Fibroblast of peridontal ligament (primary cell): Measurements from ENCODE around the gene TRAF3IP1.
A peak's percentile ranks its signal among the peaks of the same experiment; 100 is the strongest.

Experiments used
- DNase-seq: peaks from one replicate; pipeline ENCODE4 v3.0.0-alpha.2; 2010; ENCODE audit errors: extremely low read depth

The TRAF3IP1 gene

GRCh38 chr2:238408615-238409340 is 88.5 kb downstream of the TRAF3IP1 start:
- no peak for DNase-seq

- no peak for DNase-seq
These were observed 89.3 kb downstream of the TRAF3IP1 start for GRCh38 chr2:238409341-238410199.

DNA sequence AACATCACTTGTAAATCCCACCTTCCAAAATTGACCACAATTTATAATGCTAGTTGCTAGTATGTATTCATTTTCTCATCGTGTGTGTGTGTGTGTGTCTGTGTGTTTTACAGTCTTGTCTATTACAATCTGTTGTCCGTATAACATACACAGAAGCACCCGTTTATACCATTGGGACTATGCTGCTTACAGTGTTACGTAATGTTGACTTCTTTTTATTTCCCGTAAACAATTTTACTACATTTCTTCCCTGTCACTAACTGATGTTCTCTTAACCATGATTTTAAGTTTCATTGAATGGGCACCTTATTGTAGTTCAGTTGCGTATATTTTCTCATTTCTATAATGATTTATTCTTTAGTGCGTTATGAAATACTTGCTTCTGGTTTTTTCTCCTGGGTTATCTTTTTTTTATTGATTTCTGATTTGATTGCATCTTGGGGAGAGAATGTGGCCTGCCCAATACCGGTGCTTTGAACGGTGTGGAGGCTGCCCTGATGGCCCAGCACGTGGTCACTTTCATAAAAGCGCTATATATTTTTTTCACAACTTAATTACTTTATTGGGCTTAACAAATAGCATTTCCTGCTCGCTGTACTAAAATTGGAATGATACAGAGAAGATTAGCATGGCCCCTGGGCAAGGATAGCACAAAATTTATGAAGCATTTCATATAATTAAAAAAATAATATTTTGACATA is 91.9 kb downstream of the TRAF3IP1 start:
- no peak for DNase-seq

GRCh38 chr2:238413368-238413767 is 93.0 kb downstream of the TRAF3IP1 start:
- no peak for DNase-seq

DNA sequence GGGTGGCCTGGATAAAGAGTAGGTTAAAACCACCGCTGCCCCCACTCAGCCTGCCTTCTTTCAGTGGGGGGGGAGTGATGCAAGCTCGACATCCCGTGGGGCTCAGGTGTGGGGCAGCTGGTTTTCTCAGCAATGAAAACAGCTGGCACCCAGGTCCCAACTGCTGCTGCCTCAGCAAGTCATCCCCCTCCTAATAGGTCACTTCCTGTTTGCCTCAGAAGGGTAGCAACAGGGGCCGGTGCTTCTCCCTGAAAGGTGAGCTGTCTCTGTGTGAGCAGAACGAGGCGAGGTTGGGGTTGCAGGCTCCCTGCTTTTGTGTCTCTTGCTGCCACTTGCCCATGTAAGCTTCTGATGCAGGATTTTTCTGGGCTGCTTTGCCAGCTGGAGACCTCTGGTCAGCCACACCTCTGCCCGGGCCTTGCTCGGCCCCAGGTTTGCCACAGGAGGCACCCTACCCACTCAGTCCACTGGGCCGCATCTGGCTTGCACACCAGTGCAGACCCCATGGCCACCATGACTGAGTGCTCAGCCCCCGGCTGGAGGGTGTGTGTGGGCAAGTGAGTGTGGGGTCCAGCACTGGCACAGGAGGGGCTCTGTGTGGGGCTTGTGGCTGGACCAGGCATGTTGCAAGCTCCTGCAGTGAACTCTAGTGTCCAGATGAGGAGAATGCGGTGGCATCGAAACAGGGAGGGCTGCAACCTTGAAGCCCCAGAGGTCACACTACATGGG is 94.9 kb downstream of the TRAF3IP1 start:
- no peak for DNase-seq

DNA sequence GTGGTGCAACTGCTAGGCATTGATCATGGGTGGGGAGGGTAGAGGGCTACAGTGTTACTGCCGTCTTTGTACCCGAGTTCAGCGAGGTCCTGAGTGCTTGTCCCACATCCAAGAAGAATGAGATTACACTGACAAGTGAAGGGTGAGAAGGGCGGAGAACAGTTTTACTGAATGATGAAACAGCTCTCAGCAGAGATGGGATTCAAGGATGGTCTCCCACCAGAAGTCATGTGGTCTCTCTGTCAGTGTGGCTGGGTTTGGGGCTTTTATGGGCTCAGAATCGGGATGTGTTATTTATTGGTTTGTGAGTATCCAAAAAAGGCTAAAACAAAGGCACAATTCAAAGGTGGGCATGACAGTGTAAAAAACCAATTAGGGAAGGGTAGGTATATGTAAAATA is 95.6 kb downstream of the TRAF3IP1 start:
- no peak for DNase-seq

GRCh38 chr2:238418196-238418998 is 98.1 kb downstream of the TRAF3IP1 start:
- DNase-seq = peak; percentile 25

DNA sequence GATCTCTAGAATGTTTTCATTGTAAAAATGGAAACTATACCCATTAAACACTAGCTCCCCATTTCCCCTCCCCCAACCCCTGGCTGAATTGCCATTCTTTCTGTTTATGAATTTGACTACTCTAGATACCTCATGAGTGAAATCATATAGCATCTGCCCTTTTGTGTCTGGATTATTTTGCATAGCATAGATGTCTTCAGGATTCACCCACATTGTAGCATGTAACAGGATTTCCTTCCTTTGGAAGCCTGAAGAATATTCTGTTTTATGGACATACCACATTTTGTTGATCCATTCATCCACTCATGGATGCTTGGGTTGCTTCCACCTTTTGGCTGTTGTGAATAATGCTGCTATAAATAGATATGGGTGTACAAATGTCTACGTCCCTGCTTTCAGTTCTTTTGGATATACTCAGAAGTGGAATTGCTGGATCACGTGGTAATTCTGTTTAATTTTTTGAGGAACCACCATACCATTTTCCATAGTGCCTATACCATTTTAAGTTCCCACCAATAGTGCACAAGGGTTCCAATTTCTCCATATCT is 98.8 kb downstream of the TRAF3IP1 start:
- DNase-seq = no peak

GRCh38 chr2:238420442-238420841 is 100.1 kb downstream of the TRAF3IP1 start:
- no peak for DNase-seq

DNA sequence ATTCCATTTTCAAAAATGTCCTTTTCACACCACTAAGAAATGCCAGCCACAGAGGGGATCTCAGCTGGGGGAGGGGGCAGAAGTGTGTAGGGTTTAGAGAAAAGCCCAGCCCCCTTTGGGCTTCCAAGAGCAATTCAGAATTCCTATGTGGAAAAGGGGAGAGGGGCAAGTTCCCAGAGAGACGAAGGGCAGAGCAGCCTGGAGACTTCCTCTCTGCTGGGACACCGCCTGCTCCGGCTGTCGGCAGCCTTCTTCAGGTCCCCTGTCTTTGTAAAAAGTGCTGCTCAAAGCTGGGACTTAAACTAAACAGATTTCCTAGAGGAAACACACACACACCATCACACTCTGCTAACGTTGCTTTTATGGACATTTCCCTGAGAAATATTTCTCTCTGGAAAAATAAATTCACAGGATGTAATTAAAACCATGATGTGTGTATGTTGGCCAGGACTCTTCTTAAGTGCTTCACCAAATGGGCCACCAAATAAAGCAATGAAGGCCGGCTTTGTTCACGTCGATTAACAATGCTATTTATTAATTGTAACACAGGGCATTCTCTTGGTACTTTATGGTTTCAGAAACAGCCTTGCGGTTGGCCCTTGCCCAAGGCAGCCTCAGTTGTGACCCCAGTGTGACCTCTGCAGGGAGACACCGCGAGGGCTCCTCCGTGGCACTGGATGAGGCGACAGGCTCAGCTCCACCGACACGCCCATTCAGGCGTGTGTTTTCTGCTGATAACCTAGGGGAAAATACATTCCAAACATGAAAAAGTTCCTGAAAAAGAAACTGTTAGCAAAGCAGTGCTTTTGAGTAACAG is 100.8 kb downstream of the TRAF3IP1 start:
- DNase-seq = no peak

DNA sequence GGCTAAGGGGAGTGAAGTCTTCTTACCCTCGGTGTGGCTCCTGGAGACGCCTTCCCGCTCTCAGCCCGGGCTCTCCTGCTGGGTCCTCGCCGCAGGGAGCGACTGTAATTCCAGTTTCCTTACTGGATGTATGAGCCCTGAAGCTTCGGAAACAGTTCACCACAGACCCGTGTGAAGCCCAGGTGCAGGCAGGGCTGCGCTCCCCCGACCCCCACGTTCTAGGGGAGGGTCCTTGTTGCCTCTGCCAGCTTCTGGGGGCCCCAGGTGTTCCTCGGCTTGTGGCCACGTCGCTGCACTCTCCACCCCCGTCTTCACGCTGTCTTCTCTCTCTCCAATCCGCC is 101.3 kb downstream of the TRAF3IP1 start:
- DNase-seq = no peak

DNA sequence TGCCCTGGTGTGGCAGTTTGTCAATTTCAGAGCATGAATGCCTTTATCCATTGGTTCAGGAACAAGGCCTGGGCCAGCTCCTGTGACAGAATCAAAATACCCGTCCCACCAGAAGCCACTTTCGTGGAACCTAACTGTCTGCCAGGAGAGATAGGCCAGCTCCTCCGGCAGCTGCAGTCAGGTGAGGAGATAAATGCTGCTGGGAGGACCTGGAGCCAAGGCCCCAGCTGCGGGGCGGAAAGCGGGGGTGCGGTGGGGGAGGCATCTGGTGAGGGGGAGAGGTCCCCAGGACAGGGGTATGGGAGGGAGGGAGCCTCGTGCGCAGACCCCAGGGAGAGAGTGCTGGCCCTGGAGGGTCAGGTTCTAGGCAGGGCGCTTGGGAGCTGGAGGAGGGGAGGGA is 102.0 kb downstream of the TRAF3IP1 start:
- DNase-seq = no peak

DNA sequence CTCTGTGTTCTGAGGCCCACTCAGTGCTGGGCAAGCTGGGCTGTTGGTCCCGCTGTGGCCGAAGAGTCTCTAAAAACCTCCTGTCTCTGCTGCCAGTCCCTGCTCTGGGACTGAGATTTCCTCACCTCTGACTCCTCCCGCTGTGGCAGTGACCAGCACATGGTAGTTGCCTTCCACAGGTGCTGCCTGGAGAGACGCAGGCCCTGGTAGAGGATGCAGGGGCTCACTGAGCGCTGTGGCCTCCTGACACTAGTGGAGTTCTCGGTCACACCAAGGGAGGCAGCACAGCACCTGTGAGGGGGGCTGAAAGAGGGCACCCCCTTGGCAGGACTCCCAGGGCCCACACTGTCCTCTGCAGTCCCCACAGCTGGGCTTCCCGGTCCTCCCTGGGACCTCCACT is 102.6 kb downstream of the TRAF3IP1 start:
- no peak for DNase-seq

GRCh38 chr2:238423561-238424312 is 103.4 kb downstream of the TRAF3IP1 start:
- no peak for DNase-seq

GRCh38 chr2:238424313-238424700 is 104.0 kb downstream of the TRAF3IP1 start:
- peak; percentile 90 for DNase-seq

DNA sequence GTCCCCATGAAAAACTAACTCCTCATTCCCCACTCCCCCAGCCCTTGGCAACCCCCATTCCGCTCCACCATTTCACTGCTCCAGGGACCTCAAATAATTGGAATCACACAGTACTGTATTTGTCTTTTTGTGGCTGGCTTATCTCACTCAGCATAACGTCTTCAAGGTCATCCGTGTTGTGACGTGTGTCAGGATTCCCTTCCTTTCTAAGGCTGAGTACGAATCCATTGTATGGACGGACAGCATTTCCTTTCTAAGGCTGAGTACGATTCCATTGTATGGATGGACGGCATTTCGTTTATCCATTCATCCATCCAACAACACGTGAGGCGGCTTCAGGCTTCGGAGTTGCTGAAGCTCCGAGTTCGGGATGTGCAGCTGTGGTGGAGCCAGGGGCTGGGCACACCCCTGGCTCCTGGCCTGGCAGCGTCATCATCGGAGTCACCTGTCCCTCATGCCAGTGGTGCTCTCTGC is 105.2 kb downstream of the TRAF3IP1 start:
- DNase-seq = no peak

- DNase-seq = peak; percentile 57
These were observed 105.8 kb downstream of the TRAF3IP1 start for GRCh38 chr2:238425979-238426567.

DNA sequence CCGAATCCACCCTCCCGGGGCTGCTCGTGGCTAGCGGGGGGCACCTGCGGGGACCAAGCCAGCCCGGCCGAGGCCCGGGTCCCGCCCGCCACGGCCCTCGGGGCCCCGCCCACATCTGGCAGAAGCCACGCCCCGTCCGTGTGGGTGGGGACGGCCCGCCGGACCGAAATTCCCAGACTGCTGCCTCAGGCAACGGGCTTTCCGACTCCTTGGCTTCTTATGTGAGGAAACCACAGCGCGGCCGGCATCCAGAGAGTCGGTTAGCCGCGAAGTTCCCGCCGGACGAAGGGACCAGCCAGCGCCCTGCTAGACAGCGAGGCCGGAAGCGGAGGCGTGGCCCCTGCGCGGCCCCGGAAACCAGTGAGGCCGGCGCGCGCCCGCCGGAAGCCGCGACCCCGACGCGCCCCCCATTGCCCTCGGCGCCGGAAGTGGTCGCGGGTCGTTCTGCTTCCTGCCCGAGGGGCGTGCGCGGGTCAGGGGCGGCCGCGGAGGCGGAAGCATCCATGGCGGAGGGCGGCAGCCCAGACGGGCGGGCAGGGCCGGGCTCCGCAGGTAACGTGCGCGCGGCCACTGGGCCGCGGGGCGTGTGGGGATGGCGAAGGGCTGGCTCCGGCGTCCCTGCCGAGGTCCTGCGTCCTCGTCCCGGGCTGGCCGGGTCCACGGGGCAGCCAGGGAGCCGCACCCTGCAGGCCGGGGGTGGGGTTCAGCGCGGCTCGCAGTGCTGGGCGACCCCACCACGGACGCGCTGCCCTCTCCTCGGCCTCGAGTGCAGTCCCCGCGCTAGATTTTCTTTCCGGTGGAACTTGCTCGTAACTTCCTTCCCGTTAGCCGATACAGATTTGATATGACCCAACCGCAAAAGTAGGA is 106.5 kb downstream of the TRAF3IP1 start, which contains the start of gene ASB1:
Gene ASB1 (plus strand): TSS at position 360 of the 867 bp plus-strand sequence. CDS start 144 bp downstream, at position 504.
- DNase-seq = peak; percentile 74
